Measurements from ENCODE around the gene VPS72.
"Not testable (repeated sequence)": the region's sequence is repeated elsewhere in the genome, so short reads cannot be mapped to it uniquely, and the experiment has no call there.

VPS72 gene, protein sequence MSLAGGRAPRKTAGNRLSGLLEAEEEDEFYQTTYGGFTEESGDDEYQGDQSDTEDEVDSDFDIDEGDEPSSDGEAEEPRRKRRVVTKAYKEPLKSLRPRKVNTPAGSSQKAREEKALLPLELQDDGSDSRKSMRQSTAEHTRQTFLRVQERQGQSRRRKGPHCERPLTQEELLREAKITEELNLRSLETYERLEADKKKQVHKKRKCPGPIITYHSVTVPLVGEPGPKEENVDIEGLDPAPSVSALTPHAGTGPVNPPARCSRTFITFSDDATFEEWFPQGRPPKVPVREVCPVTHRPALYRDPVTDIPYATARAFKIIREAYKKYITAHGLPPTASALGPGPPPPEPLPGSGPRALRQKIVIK

DNA sequence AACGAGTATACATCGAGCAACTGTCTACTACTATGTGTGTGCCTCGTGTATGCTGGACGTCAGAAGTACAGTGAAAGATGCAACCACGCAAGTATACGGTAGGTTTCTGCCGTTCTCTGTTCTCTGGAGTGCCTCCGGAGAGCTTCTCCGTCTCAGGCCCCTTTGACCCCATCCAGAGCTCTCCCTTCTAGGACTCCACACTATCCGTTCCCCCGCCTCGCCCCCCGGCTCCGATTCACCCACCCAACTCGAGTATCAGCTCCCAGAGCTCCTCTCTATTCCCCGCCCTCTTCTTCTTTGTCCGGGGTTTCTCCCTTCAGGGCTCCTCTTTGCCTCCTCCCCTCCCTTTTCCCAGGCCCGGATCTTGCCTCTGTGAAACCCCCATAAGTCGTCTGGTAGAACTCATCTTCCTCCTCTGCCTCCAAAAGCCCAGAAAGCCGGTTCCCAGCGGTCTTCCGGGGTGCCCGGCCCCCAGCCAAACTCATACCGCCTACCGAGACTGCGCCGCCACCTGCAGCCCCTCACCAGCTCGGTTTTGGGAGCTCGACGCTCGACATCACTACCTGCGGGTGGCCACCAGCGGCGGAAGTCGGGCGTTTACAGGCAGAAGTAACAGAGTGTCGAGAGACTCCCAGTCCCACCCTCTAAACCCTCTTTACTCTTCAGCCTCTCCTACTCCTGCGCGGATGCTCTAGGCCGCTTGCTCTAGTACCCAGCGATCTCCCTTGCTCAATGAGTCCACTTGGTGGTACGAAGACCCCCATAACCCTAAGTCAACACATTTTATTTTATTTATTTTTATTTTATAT, at the start of gene VPS72:
Gene VPS72 (minus strand): TSS at position 561 of the 809 bp plus-strand sequence. CDS start 76 bp downstream, at position 485.
- peak; percentile 87 for DNase-seq

DNA sequence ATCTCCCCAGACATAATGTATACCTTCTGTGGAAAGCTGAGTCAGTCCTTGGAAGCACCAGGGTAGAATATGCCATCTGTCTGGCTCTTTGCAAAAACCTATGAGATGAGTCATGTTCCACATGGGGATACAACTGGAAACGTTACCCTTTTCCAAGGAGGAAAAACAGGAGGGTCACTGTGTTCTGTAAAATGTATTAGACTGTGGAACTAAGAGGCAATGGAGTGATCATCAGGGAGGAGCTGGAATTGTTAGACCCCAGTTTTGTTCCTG, 48.4 kb upstream of the VPS72 start:
- peak; percentile 94 for DNase-seq

DNA sequence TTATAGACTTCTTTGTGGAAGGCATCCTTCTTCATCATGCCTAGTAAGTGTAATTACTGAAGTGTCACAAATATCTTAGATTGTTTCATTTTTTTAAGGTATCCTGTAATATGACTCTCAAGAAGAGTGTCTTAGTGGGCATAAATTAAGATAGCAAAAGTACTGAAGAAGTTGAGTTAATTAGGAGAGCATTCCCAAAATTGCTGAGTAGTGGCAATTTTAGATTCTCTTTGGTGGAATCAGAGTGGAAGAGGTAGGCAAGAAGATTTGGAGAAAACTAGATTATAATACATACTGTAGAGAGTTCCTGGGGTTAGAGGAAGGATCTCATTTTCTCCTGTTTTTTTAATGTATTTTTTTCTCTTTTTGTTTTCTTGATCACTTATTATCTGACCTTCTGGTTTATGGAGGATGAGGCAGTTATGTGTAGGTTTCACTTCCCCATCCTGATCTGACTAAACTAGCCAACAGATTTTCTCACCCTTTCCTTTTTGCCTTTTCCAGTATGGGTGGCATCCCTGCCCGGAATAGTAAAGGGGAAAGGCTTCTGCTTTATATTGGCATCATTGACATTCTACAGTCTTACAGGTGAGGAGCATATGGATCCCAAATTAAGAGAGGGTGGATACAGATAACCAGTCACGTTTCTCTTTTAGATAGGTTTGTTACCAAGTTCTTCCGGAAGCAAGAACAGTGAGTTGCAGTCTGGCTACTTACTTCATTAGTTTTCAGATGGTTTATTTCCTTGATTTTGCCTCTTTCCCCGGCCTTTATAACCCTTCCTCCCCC, 47.9 kb upstream of the VPS72 start:
- no peak for DNase-seq

DNA sequence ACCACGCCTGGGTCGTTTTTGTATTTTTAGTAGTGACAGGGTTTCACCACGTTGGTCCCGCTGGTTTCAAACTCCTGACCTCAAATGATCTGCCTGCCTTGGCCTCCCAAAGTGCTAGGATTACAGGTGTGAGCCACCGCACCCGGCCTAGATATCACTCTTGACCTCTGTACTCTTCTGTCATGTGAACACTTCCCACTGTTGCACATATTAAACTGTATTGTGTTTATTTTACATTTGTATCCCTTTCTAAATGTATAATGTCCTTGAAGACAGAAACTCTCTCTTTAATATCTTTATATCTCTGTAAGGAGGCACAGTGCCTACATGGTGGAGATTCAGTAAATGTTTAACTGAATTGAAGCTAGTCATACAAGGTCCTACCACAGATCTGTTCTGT, 45.2 kb upstream of the VPS72 start:
- no peak for DNase-seq

DNA sequence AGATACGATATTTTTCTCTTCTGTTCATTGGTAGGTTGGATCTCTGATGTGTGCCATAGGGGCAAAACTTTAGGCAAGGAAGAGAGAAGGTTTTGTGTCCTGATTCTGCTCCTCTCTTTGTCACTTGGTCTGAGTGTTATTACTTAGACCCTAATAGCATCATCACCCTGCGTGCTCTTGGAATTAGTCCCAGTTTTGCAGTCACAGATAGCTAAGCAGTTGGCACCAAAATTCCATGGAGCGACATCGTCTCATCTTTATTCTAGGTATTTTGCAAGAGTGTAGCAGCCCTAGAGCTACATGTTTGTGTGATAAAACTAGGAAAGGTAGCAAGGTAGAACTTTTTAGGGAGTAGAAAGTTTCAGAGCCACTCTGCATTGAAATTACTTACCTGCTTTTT, 32.1 kb upstream of the VPS72 start:
- DNase-seq = no peak

DNA sequence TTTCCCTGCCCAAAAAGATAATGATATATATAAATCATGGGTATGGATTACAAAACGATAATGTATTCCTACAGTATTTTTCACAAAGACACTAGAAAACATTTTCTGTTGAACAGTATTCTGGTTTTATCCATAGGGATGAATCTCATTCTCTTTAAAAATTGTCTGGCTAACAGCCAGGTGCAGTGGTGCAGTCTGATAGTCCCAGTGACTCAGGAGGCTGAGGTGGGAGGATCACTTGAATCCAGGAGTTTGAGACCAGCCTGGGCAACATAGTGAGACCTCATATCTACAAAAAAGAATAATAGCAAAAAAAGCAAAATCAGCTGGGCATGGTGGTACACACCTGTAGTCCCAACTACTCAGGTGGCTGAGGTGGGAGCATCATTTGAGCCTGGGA, 31.6 kb upstream of the VPS72 start:
- no peak for DNase-seq

DNA sequence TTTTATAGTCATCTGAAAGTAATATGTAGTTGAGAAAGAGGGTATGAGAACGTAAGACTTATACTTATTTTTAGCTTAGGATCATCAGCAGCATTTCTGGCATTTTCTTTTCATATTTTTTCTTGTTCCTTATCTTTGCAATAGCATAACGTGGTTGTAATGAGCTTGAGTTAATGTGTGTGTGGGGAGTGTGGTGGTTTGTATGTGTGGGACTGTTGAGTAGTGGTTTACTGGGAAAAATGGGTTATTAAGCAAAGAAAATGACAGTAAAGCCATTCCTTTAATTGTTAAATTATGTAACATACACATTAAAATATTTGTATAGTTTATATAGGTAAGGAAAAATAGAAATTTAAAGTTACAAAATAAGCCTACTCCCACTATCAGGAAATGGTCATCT, 23.6 kb upstream of the VPS72 start:
- no peak for DNase-seq

DNA sequence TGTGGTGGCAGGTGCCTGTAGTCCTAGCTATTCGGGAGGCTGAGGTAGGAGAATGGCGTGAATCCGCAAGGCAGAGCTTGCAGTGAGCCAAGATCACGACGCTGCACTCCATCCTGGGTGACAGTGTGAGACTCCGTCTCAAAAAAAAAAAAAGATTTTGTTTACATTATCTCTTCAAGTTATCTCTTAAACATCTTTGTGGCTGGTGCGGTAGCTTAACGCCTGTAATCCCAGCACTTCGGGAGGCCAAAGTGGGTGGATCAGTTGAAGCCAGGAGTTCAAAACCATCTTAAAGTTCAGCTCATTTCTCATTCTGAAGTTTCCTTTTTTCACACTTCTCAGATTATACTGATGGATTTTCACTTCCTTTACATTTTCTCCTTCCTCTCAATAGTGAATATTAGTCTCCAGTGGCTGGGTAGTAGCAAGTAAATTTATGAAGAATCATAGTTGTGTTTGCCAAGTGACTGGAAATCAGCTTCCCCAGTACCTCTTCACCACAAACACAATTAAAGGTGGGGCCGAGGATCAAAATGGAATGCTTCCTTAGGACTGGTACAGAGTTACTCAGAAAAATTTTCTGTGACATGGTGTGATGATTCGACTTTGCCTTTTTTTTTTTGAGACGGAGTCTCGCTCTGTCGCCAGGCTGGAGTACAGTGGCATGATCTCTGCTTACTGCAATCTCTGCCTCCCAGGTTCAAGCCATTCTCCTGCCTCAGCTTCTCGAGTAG, 22.1 kb upstream of the VPS72 start:
- no peak for DNase-seq

DNA sequence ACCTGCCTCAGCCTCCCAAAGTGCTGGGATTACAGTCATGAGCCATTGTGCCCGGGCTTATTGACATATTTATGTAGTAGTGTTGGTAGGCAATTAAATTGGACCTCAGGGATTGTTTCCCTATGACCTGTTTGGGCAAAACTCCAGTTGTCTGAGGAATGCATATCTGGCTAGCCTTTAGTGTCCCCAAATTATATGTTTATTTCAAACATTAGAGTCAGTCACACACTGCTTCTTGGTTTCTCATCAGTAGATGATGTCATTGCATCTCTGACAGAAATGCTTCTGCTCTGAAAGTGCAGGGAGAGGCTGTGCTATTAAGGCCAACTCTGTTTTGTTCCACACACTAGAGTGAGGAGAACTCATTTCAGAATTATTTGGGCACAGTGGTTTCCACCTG, 20.8 kb upstream of the VPS72 start:
- peak; percentile 5 for DNase-seq

DNA sequence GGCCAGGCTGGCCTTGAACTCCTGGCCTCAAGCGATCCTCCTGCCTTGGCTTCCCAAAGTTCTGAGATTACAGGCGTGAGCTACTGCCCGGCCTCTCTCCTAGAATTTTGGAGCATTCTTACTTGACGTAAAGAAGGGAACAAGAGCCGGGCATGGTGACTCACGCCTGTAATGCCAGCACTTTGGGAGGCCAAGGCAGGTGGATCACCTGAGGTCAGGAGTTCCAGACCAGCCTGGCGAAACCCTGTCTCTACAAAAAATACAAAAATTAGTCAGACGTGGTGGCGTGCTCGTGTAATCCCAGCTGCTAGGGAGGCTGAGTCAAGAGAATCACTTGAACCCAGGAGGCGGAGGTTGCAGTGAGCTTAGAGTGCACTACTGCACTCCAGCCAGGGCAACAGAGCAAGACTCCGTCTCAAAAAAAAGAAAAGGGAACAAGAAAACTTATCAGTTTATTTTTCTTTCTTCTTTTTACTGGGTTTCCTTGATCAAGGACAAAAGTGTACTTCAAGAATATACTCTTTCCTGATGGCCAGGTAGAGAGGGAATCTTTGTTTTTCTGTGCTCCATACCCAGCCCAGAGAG, 15.5 kb upstream of the VPS72 start:
- DNase-seq = not testable (repeated sequence)

DNA sequence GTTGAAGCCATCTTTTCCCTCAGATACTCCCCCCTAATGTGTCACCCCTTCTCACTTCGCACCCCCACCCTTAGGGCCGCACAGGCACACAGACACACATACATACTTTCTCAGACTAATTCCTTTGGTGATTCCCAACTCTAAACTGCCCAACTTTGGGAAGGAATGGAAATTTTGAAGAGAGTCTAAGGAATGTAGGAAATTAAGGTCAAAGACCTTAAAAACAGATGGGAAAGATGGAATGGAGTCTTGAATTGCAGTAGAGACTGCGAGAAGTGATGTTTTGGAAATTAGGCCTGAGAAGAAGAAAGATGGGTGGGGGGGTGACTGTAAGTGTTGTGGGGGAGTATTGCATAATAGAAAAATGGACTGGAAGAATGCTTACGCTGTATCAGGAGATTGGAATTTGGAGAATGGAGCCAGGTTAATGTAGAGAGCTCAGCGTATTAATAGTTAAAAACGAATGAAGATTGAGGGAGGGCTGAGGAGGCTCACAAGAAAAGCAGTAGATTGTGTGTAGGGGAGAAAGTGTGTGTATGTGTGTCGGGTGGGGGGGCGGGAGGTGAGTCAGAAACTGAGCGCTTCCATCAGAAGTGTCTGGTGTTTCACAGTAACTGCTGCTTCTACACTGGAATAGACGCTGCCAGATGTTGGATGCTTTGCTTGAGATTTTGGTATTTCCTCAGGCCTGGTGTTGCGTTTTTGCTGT, 10.0 kb upstream of the VPS72 start:
- peak; percentile 96 for DNase-seq

DNA sequence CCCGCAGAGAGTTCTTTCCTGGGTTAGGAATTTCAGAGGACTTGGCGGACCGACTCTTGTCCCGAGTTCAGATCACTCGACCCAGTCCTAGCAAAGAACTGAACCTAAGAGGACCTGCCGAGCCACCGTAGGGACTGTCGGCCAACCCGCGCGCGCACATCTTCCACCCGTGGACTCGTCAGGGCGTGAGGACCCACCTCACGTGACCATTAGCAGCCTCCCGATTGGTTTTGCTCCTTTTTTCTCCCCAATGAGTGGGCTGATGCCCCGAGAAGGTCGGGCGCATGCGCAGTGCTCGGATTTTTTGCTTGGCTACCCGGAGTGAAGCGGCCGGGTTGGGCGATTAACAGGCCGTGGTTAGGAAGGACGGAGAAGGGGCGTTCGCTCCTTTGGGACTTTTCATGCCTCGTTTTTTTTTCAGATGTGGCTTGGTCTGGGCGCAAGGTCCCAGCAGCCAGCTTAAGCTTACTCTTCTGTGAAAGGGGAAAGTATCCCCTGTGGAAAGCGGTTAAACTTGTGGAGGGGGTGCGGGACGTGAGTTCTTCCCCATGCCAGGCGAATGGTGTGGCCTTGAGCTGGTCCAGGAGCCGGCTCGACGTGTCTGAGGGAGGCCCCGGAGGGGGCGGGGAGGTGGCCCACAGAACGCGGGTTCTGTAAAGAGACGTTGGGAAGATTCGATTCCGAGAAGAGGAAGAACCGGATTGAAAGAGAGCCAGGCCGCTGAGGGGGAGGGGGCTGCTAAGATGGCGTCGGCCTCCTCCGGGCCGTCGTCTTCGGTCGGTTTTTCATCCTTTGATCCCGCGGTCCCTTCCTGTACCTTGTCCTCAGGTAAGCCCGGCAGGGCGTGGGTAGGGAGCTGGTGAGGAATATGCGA, 8.5 kb upstream of the VPS72 start, which contains the start of gene PIP5K1A:
Gene PIP5K1A (plus strand): TSS at position 299 of the 874 bp plus-strand sequence. CDS start 445 bp downstream, at position 744.
- peak; percentile 99 for DNase-seq

DNA sequence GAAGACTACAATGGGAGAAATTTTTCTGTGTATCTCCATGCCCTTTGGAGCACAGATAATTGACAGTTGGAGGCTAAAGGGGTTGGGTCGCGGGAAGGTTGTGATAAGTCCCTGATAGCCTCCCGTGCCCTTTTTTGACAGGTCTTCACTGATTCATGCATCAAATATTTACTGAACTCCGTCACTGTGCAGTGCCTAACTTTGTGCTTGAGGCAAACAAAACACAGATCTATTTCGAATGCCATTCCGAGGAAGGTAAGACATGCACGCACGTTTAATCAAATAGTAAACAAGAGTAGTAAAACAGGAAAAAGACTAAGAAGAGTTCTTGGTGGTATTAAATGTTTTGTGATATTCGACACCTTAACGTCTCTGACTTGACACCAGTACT, 7.9 kb upstream of the VPS72 start:
- DNase-seq = no peak

DNA sequence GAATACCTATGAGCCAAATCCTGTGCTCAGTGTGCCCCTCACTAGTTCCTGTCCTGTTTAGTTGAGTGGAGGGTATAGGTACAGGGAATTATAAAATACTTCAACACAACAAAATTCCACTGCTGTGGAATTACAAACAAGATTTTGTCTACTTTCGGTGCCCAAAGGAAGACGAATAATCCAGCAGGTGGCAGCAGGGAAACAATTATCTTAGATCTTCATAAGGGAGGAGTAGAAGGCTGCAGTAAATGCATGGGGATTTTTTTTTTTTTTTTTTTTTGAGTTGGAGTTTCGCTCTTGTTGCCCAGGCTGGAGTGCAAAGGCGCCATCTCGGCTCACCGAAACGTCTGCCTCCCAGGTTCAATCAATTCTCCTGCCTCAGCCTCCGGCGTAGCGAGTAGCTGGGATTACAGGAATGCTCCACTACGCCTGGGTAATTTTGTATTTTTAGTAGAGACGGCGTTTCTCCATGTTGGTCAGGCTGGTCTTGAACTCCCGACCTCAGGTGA, 6.3 kb upstream of the VPS72 start:
- peak; percentile 90 for DNase-seq

DNA sequence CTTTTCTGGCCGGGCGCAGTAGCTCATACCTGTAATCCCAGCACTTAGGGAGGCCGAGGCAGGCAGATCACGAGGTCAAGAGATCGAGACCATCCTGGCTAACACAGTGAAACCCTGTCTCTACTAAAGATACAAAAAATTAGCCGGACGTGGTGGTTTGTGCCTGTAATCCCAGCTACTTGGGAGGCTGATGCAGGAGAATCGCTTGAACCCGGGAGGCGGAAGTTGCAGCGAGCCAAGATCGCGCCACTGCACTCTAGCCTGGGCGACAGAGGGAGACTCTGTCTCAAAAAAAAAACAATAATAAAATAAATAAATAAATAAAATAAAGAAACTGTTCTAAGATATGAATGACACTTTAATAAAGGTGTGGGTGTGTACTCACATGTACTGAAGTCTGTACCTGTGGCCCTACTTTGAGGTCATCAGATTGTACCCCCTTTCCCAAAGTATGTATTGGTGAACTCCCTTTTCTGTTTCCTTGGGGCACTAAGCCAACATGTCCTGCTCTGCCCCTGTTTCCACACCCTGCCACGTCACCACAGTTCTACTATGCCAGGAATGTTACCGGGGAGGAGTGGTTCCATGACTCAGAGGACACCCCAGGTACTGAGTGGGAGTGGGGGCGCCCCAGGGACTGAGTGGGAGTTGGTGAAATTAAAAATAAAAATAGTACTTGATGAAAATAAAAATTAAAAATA, 5.0 kb upstream of the VPS72 start:
- DNase-seq = peak; percentile 88

DNA sequence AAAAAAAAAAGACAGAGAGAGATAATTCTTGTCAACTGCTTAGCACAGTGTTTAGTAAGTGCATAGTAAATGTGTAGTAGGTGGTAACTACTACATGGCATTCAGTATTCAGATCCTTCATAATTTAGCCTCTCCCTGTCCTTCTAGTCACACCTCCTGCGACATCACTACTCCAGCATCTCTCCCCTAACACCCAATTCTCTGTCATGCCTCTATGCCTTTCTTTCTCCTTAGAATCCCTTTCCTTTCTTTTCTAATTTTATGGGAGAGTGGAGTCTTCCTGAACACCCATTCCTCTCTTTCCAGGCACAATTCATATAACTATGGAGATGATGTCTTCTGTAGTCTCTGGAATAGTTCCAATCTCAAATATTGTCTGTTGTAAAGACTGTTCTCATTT, 3.9 kb upstream of the VPS72 start:
- DNase-seq = no peak

DNA sequence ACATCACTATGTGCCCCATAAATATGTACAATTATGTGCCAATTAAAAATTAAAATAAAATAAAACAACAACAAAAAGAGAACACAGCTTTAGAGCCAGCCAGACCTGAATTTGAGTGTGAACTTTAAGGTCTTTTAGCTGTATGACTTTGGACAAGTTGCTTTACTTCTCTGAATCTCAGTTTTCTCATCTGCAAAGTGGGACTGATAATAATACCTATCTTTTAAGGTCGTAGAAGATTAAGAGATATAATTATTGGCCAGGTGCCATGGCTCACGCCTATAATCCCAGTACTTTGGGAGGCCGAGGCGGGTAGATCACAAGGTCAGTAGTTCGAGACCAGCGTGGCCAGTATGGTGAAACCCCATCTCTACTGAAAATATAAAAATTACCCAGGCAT, 3.3 kb upstream of the VPS72 start:
- no peak for DNase-seq

DNA sequence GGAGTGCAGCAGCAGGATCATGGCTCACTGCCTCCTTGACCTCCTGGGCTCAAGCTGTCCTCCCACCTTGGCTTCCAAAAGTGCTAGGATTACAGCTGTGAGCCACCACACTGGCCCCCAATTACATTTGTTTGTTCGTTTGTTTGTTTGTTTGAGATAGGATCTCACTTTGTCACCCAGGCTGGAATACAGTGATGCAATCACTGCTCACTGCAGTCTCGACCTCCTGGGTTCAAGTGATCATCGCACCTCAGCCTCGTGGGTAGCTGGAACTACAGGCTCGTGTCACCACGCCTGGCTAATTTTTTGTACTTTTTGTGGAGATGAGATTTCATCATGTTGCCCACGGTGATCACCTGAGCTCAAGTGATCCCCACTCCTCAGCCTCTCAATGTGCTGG, 2.0 kb upstream of the VPS72 start:
- DNase-seq = no peak

DNA sequence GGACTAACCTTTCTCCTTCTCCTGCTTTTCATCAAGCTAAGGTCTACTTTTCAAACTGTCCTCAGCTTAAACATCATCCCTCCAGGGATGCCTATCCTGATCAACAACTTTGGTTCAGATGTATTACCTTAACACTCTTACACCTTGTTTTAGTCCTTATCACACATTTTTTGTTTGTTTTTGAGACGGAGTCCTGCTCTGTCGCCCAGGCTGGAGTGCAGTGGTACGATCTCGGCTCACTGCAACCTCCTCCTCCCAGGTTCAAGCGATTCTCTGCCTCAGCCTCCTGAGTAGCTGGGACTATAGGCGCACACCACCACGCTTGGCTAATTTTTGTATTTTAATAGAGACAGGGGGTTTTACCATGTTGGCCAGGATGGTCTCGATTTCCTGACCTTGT, 1.3 kb downstream of the VPS72 start:
- not testable (repeated sequence) for DNase-seq

DNA sequence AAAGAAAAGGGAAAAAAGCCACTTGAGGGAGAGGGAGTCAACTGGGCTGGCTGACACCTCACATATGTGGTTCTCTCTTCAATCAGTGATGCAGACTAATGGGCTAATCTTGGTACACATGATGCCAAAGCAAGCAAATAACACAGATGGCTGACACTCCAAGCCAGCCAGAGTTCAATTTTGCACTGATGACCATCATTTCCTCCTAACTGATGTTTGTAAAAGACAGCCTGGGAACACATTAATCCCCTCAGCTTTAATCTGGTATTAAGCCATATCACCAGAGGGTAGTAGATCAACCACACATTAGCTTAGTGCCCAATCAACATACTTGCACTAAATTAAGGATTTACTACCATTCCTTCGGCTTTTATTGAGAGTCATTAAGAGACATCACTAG, 2.8 kb downstream of the VPS72 start:
- no peak for DNase-seq

All from fibroblast of upper back skin (primary cell).